Measurements from ENCODE around the gene ASIC4.

DNA sequence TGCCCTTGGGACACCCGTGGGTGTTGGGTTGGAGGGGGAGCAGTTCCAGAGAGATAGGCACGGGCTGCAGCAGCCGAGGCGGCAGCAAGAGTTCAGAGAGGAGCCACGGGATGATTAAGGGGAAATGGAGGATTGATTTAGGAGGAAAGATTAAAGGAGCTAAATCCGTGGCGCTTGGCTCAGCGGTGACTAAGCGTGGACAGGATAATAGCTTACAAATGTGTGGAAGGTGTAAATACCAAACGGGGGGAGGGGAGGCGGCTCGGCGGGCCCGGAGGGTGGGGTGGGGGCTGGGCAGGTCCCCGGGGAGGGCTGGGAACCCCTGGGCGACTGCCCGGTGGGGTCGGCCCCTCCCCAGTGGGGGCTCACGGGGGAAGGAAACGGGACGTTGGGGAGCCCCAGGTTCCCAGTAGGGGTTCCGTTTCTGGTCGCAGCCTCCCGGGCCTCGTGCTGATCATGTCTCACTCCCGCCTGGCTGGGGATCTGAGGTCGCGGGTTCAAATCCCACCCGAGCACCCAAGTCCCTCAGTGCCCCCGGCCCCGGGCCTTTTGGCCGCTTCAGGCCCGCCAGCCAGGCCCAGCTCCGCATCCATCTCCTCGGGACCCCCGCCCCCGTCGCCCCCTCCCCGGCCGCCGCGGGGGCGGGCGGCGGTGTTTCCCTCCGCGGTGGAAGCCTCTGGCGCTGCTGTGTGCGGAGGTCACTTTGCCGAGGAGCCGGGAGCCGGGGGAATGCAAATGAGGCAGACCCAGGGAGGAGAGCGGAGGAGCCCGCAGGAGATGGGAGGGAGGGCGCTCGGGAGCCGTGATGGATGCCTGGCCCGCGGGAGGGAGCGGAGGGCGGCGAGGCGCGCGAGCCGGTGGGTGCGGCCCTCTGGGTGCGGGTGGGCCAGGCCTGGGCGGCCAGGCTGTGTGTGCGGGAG is 8.1 kb downstream of the ASIC4 start:
- TF ChIP-seq, protein P1, sequence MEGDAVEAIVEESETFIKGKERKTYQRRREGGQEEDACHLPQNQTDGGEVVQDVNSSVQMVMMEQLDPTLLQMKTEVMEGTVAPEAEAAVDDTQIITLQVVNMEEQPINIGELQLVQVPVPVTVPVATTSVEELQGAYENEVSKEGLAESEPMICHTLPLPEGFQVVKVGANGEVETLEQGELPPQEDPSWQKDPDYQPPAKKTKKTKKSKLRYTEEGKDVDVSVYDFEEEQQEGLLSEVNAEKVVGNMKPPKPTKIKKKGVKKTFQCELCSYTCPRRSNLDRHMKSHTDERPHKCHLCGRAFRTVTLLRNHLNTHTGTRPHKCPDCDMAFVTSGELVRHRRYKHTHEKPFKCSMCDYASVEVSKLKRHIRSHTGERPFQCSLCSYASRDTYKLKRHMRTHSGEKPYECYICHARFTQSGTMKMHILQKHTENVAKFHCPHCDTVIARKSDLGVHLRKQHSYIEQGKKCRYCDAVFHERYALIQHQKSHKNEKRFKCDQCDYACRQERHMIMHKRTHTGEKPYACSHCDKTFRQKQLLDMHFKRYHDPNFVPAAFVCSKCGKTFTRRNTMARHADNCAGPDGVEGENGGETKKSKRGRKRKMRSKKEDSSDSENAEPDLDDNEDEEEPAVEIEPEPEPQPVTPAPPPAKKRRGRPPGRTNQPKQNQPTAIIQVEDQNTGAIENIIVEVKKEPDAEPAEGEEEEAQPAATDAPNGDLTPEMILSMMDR (IDR thresholded peaks at IDR 0.05 in 2 of 3, conservative IDR thresholded peaks at IDR 0.05 in 1 of 3; ENCODE audit: borderline replicate concordance in 1 of 3, insufficient read depth in 1 of 3, low read depth in 2 of 3, low read length in 2 of 3) = no peak
- TF ChIP-seq, protein P2, sequence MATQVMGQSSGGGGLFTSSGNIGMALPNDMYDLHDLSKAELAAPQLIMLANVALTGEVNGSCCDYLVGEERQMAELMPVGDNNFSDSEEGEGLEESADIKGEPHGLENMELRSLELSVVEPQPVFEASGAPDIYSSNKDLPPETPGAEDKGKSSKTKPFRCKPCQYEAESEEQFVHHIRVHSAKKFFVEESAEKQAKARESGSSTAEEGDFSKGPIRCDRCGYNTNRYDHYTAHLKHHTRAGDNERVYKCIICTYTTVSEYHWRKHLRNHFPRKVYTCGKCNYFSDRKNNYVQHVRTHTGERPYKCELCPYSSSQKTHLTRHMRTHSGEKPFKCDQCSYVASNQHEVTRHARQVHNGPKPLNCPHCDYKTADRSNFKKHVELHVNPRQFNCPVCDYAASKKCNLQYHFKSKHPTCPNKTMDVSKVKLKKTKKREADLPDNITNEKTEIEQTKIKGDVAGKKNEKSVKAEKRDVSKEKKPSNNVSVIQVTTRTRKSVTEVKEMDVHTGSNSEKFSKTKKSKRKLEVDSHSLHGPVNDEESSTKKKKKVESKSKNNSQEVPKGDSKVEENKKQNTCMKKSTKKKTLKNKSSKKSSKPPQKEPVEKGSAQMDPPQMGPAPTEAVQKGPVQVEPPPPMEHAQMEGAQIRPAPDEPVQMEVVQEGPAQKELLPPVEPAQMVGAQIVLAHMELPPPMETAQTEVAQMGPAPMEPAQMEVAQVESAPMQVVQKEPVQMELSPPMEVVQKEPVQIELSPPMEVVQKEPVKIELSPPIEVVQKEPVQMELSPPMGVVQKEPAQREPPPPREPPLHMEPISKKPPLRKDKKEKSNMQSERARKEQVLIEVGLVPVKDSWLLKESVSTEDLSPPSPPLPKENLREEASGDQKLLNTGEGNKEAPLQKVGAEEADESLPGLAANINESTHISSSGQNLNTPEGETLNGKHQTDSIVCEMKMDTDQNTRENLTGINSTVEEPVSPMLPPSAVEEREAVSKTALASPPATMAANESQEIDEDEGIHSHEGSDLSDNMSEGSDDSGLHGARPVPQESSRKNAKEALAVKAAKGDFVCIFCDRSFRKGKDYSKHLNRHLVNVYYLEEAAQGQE (IDR thresholded peaks at IDR 0.05; ENCODE audit: low read depth) = no peak
- TF ChIP-seq SRF (IDR thresholded peaks at IDR 0.05; ENCODE audit: low read depth) (no peak), POLR2A (IDR thresholded peaks at IDR 0.05; ENCODE audit: borderline replicate concordance, extremely low read depth, insufficient read depth, insufficient read length) (no peak), POLR2AphosphoS5 (IDR thresholded peaks at IDR 0.05; ENCODE audit: low read depth, low read length) (peak; percentile 51), EZH2phosphoT487 (IDR thresholded peaks at IDR 0.05; ENCODE audit: borderline replicate concordance) (no peak), SIN3A (IDR thresholded peaks at IDR 0.05; ENCODE audit: low read depth) (no peak), EGR1 (IDR thresholded peaks at IDR 0.05; ENCODE audit: low read depth) (no peak), EZH2 (IDR thresholded peaks at IDR 0.05) (no peak), YY1 (IDR thresholded peaks at IDR 0.05; ENCODE audit: extremely low read depth, insufficient replicate concordance, low read depth, low read length) (peak; percentile 20), ZNF274 (IDR thresholded peaks at IDR 0.05; ENCODE audit: low read depth, low read length) (no peak)
- TF ChIP-seq, protein P3, sequence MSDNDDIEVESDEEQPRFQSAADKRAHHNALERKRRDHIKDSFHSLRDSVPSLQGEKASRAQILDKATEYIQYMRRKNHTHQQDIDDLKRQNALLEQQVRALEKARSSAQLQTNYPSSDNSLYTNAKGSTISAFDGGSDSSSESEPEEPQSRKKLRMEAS (IDR thresholded peaks at IDR 0.05) = no peak
